ENCODE results near the gene SH3PXD2B.
"Not testable (repeated sequence)": the region's sequence is repeated elsewhere in the genome, so short reads cannot be mapped to it uniquely, and the experiment has no call there.

SH3PXD2B gene

GRCh38 chr5:172365948-172366608 lies 88.2 kb downstream of the SH3PXD2B start:
- DNase-seq (ENCODE audit: low read depth) = no peak

- no peak for DNase-seq (ENCODE audit: low read depth)
Observed at GRCh38 chr5:172364773-172365172, 89.6 kb downstream of the SH3PXD2B start.

DNA sequence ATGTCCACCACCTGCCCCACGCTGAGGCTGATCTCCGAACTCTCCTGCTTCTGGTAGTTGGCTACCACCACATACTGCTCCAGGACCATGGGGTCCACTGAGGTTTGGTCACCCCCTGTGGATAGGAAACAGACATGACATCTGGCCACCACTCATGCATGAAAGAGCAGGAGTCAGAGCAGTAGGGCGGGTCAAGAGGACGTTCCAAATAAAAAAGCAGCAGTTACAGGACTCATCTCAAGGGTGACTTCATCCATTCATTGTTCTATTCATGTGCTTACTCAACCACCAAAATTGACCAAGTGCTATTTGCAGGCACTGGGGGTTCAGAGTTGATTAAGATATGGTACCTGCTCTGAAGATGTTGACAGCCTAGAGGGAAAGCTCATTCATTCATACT lies 91.6 kb downstream of the SH3PXD2B start:
- no peak for DNase-seq (ENCODE audit: low read depth)

- DNase-seq (ENCODE audit: low read depth) = no peak
Observed at GRCh38 chr5:172361566-172362238, 92.6 kb downstream of the SH3PXD2B start.

- no peak for DNase-seq (ENCODE audit: low read depth)
Observed at GRCh38 chr5:172358345-172358744, 96.0 kb downstream of the SH3PXD2B start.

- DNase-seq (ENCODE audit: low read depth) = no peak
Observed at GRCh38 chr5:172356527-172356926, 97.8 kb downstream of the SH3PXD2B start.

GRCh38 chr5:172356047-172356446 lies 98.3 kb downstream of the SH3PXD2B start:
- DNase-seq (ENCODE audit: low read depth) = no peak

- DNase-seq (ENCODE audit: low read depth) = no peak
Observed at GRCh38 chr5:172353846-172354245, 100.5 kb downstream of the SH3PXD2B start.

DNA sequence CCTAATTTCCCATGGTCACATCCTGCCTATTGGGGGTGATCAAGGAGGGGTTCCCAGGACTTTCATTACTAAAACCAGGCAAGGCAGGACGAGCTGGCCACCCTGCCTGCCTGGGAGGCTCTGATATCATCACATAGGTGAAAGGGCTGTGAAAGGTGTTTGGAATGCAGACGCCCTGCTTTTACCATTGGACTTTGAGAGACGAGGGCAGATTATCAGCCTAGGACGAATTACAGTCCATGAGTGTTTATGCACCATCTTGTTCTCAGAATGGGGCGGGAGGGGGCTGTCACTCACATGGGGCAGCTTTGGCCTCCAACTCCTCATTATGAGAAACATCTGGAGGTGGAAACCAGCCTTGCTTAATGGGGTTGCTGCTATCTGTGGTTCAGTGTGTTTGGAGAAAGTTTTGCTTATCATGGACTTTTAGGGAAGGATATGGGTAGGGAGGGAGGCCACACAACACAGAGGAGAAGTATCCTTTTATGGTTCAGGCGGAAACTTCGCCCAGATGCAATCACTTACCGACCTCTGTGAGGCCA lies 101.0 kb downstream of the SH3PXD2B start:
- DNase-seq (ENCODE audit: low read depth) = no peak

GRCh38 chr5:172352526-172352925 lies 101.8 kb downstream of the SH3PXD2B start:
- not testable (repeated sequence) for DNase-seq (ENCODE audit: low read depth)

- no peak for DNase-seq (ENCODE audit: low read depth)
Observed at GRCh38 chr5:172351240-172351778, 103.0 kb downstream of the SH3PXD2B start.

DNA sequence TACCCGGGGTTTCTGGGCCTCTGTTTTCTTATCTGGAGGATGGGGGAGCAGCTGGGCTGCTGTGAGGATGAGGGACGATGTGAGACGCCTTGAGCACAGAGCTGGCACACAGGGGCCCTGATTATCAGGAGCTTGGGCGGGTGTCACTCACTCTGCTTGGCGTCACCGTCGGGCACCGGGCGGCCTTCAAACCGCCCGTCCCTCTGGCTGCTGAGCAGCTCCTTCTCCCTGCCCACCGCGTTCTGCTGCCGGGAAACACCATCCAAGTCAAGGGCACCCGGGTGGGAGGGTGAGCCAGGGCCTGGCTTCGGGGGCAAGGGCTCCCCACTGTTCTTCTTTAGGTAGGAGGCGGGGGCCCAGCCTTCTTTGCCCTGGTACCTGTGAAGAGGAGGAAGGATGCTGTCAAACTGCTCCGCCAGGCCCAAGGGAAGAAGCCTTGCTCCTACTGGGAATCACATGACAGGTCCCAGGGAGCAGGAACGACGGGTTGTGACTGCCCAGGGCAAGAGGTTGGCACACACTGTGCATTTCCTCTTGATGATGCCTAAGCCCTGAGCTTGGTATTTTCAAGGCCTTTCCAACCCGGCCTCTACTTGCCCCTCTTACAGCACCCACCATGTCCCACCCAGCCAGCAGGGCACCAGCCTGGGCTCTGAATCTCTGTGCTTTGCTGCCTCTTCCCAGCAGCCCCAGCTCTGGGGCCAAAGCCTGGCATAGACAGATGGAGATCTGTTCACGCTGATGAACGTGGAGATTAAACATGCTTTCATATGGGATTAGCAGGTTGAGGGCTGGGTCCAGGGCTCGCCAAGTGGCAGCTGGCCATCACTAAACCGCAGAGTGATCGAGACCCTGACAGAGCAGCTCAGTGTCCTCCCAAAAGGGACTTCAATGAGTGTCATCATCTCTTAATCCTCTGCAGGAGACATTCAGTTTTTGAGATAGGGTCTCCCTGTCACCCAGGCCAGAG lies 103.8 kb downstream of the SH3PXD2B start:
- DNase-seq (ENCODE audit: low read depth) = no peak

GRCh38 chr5:172348733-172349132 lies 105.6 kb downstream of the SH3PXD2B start:
- DNase-seq (ENCODE audit: low read depth) = not testable (repeated sequence)

- DNase-seq (ENCODE audit: low read depth) = no peak
Observed at GRCh38 chr5:172348084-172348483, 106.2 kb downstream of the SH3PXD2B start.

DNA sequence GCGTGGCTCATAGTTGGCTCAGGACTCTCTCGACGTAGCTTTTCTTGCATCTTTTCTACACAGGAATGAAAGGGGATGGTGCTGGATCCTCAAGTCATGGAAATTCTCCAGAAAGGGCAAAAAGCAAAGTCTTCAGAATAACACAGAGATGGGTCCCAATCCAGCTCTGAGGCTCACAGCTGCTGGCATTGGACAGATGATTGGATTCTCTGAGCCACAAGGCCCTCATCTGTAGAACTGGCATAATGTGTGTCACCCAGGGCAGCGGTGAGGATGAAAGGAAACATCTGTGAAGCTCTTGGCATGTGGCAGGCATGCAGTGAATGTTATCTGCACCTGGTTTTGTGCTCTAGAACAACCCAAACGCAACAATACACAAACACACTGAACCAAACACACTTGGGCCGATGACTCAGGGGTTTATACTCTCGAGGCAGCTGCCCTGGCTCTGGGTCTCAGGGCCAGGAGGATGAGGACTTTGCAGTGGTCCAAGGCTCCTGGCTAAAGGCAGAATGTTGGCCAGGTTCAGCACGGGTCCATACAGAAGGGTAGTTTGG lies 106.8 kb downstream of the SH3PXD2B start:
- no peak for DNase-seq (ENCODE audit: low read depth)

GRCh38 chr5:172345881-172346280 lies 108.4 kb downstream of the SH3PXD2B start:
- no peak for DNase-seq (ENCODE audit: low read depth)

- DNase-seq (ENCODE audit: low read depth) = no peak
Observed at GRCh38 chr5:172344855-172345409, 109.4 kb downstream of the SH3PXD2B start.

GRCh38 chr5:172343741-172344140 lies 110.6 kb downstream of the SH3PXD2B start:
- no peak for DNase-seq (ENCODE audit: low read depth)

DNA sequence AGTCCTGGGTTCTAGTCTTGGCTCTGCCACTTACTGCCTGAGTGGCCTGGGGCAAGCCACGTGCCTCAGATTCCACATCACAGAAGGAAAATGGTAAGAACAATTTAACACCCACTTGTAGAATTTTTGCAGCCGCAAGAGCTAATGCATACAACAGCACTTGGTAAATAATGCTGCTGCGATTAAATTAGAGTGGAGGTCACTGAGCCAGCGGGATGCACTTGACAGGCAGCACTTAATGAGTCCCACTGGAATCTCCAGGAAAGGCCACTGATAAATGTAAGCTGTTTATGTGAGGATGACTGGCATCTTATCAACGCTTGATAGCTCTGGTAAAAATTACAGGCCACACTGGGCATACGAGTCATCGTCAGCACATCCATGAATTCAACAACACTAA lies 111.4 kb downstream of the SH3PXD2B start:
- no peak for DNase-seq (ENCODE audit: low read depth)

DNA sequence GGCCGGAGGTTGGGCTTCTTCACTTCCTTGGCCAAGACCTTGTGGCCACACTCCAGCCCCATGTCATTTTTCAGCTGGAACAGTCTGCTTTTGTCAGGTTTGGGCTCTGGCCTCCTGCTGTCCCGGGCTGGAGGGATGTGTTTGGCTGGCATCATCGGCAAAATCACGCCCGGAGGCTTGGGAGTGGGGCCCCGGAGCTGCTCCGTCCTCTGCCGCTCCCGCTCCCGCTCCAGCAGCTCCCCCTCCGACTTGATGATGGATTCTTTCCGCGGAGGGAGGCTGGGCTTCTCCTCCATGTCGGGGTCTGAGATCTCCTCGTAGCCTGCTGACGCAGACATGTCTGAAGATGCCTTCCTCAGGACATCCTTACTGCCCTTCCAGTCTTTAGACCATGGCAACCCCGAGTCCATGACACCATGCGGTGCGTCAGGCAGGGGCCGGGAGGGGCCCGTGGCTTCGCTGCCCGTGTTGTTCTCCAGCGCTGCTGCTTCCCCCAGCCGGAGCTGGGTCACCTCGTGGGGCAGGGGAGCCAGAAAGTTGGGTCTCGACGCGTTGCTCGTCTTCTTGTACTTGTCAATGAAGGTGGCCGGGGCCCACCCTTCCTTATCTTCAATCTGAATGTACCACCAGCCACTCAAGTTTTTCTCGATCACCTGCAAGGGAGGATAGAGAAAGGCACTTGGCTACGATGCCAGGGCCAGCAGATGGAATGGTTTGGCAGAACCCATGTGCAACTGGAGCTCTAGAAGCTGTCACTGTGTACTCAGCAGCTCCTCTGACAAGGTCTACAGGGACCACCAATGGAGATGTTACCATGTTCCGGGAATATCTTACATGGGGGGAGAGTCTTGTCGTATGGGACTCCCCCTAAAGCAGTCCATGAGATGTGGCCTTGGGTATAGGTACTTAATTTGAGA lies 114.8 kb downstream of the SH3PXD2B start:
- DNase-seq (ENCODE audit: low read depth) = no peak

Measured in stimulated activated CD8-positive, alpha-beta memory T cell treated with anti-CD3 and anti-CD28 coated beads, Interleukin-12 subunit alpha, Interleukin-12 subunit beta, amount 100 ng/mL, for 1 hour (primary cell).